H9 (cell line): ENCODE results near the gene WDFY1. TPM values are rescaled to one million over a fixed set of nuclear protein-coding genes. Genes with fewer than 3 reads are reported as not detected.

ENCODE experiments used
- DNase-seq: peaks from one replicate; pipeline ENCODE4 v3.0.0-alpha.2; 2017
- H2AFZ ChIP-seq: one replicate; pipeline ENCODE4 v1.6.1; 2013; ENCODE audit warnings: mild to moderate bottlenecking, low read length, control low read depth, moderate library complexity
- H2AK5ac ChIP-seq: 2 replicates; pipeline ENCODE4 v1.6.1; 2013; ENCODE audit warnings: low read length, control low read depth, mixed read lengths; ENCODE audit not compliant: insufficient read length
- H2BK120ac ChIP-seq: one replicate; pipeline ENCODE4 v1.6.1; 2013; ENCODE audit warnings: low read depth, mild to moderate bottlenecking, low read length, control low read depth, inconsistent platforms; ENCODE audit not compliant: poor library complexity, severe bottlenecking
- H2BK12ac ChIP-seq: 2 replicates; pipeline ENCODE4 v1.6.1; 2013; ENCODE audit warnings: low read length, control low read depth, mixed read lengths, low read depth; ENCODE audit not compliant: insufficient read length
- H2BK15ac ChIP-seq: 2 replicates; pipeline ENCODE4 v1.6.1; 2013; ENCODE audit warnings: low read depth, low read length, control low read depth
- H2BK20ac ChIP-seq: one replicate; pipeline ENCODE4 v1.6.1; 2013; ENCODE audit warnings: low read depth, mild to moderate bottlenecking, low read length, control low read depth, inconsistent platforms; ENCODE audit not compliant: poor library complexity, severe bottlenecking
- H2BK5ac ChIP-seq: 2 replicates; pipeline ENCODE4 v1.6.1; 2013; ENCODE audit warnings: low read length, control low read depth, mixed read lengths; ENCODE audit not compliant: insufficient read length
- H3K14ac ChIP-seq: 2 replicates; pipeline ENCODE4 v1.6.1; 2013; ENCODE audit warnings: low read length, control low read depth; ENCODE audit not compliant: insufficient read depth
- H3K18ac ChIP-seq: 2 replicates; pipeline ENCODE4 v1.6.1; 2013; ENCODE audit warnings: low read depth, mild to moderate bottlenecking, mixed read lengths, low read length, control low read depth; ENCODE audit not compliant: insufficient read length
- H3K23ac ChIP-seq: 2 replicates; pipeline ENCODE4 v1.6.1; 2013; ENCODE audit warnings: low read length, control low read depth, mixed read lengths, low read depth; ENCODE audit not compliant: insufficient read length
- H3K23me2 ChIP-seq: 2 replicates; pipeline ENCODE4 v1.6.1; 2013; ENCODE audit warnings: low read depth, mild to moderate bottlenecking, mixed read lengths, low read length, control low read depth; ENCODE audit not compliant: insufficient read length, poor library complexity, severe bottlenecking
- H3K27ac ChIP-seq: 2 replicates; pipeline ENCODE4 v1.5.1; 2013; ENCODE audit warnings: low read length, control low read depth, mixed read lengths, low read depth; ENCODE audit not compliant: insufficient read length
- H3K27me3 ChIP-seq: 2 replicates; pipeline ENCODE4 v1.6.1; 2013; ENCODE audit warnings: low read length, control low read depth, inconsistent platforms; ENCODE audit not compliant: insufficient read depth
- H3K4ac ChIP-seq: 2 replicates; pipeline ENCODE4 v1.6.1; 2013; ENCODE audit warnings: low read depth, mild to moderate bottlenecking, control low read depth, inconsistent platforms, low read length, moderate library complexity
- H3K4me1 ChIP-seq: 2 replicates; pipeline ENCODE4 v1.6.1; 2013; ENCODE audit warnings: low read length, control low read depth, inconsistent platforms; ENCODE audit not compliant: insufficient read depth
- H3K4me2 ChIP-seq: 2 replicates; pipeline ENCODE4 v1.6.1; 2013; ENCODE audit warnings: low read length, control low read depth, mixed read lengths; ENCODE audit not compliant: insufficient read length, insufficient read depth
- H3K56ac ChIP-seq: 2 replicates; pipeline ENCODE4 v1.6.1; 2013; ENCODE audit warnings: low read depth, mild to moderate bottlenecking, mixed read lengths, low read length, control low read depth; ENCODE audit not compliant: insufficient read length
- H3K79me1 ChIP-seq: 2 replicates; pipeline ENCODE4 v1.6.1; 2013; ENCODE audit warnings: low read depth, mild to moderate bottlenecking, moderate library complexity, low read length, control low read depth, inconsistent platforms; ENCODE audit not compliant: insufficient read depth, poor library complexity, severe bottlenecking
- H3K79me2 ChIP-seq: 2 replicates; pipeline ENCODE4 v1.6.1; 2013; ENCODE audit warnings: low read length, control low read depth, inconsistent platforms; ENCODE audit not compliant: insufficient read depth
- H3K9ac ChIP-seq: 2 replicates; pipeline ENCODE4 v1.6.1; 2013; ENCODE audit warnings: low read length, control low read depth, mixed read lengths; ENCODE audit not compliant: insufficient read length; ENCODE audit errors: extremely low read depth
- H3K9me3 ChIP-seq: one replicate; pipeline ENCODE4 v1.6.1; 2013; ENCODE audit warnings: low read depth, low read length, inconsistent platforms; ENCODE audit not compliant: control insufficient read depth
- H3T11ph ChIP-seq: one replicate; pipeline ENCODE4 v1.6.1; 2013; ENCODE audit warnings: mild to moderate bottlenecking, low read length, control low read depth, inconsistent platforms
- H4K20me1 ChIP-seq: one replicate; pipeline ENCODE4 v1.6.1; 2013; ENCODE audit not compliant: control insufficient read depth, insufficient read length, insufficient read depth
- H4K5ac ChIP-seq: 2 replicates; pipeline ENCODE4 v1.6.1; 2013; ENCODE audit warnings: low read depth, mild to moderate bottlenecking, mixed read lengths, low read length, control low read depth; ENCODE audit not compliant: insufficient read length
- H4K8ac ChIP-seq: replicated peaks from 2 replicates; pipeline ENCODE4 v1.6.1; 2013; ENCODE audit warnings: low read length, control low read depth, mixed read lengths, low read depth; ENCODE audit not compliant: insufficient read length
- H4K91ac ChIP-seq: 2 replicates; pipeline ENCODE4 v1.6.1; 2013; ENCODE audit warnings: low read depth, mild to moderate bottlenecking, moderate library complexity, mixed read lengths, low read length, control low read depth; ENCODE audit not compliant: insufficient read length
- H3K27ac Mint-ChIP-seq, 3 experiments: 2 replicates in 2 of 3; 3 replicates in 1 of 3; pipeline ENCODE4 v1.8.0; 2020 to 2021; ENCODE audit warnings: mixed read lengths in 3 of 3, mild to moderate bottlenecking in 1 of 3, moderate library complexity in 1 of 3
- H3K27me3 Mint-ChIP-seq: 2 replicates; pipeline ENCODE4 v1.8.0; 2021; ENCODE audit warnings: low read depth, mild to moderate bottlenecking, moderate library complexity, mixed read lengths
- H3K36me3 Mint-ChIP-seq, 3 experiments: 2 replicates in 2 of 3; 3 replicates in 1 of 3; pipeline ENCODE4 v1.8.0; 2020 to 2021; ENCODE audit warnings: low read depth in 3 of 3, mixed read lengths in 3 of 3; ENCODE audit not compliant: insufficient read depth in 1 of 3
- H3K4me1 Mint-ChIP-seq, 2 experiments: 2 replicates each; pipeline ENCODE4 v1.8.0; 2020; ENCODE audit warnings: mixed read lengths in 2 of 2
- H3K4me3 Mint-ChIP-seq, 2 experiments: 2 replicates in 1 of 2; 3 replicates in 1 of 2; pipeline ENCODE4 v1.8.0; 2020 to 2021; ENCODE audit warnings: mild to moderate bottlenecking in 2 of 2, mixed read lengths in 2 of 2, moderate library complexity in 1 of 2
- H3K9me3 Mint-ChIP-seq, 2 experiments: 2 replicates in 1 of 2; 3 replicates in 1 of 2; pipeline ENCODE4 v1.8.0; 2020; ENCODE audit warnings: mild to moderate bottlenecking in 2 of 2, mixed read lengths in 2 of 2, moderate library complexity in 1 of 2
- whole genome bisulfite sequencing: extraction: QIAGEN DNeasy Blood & Tissue Kit; methylation state at CpG from one replicate; pipeline ENCODE4 v1.1.7; 2013; ENCODE audit warnings: missing lambda C conversion rate, low lambda C conversion rate, mixed read lengths; ENCODE audit not compliant: insufficient read length; ENCODE audit errors: extremely low coverage; 5-methylcytosine and 5-hydroxymethylcytosine counted together
- total RNA-seq: library from RNA; stranded (reverse); gene quantifications from 2 replicates; pipeline ENCODE4 v1.2.1, GENCODE V29; 2021
- TF ChIP-seq, protein P1 (sequence below): fragments of 200-600 bp; sonication (generic); conservative IDR thresholded peaks from 3 replicates; pipeline ENCODE4 v1.8.0; 2021; ENCODE audit warnings: antibody characterized with exemption, mild to moderate bottlenecking

Gene WDFY1
- total RNA-seq, 1 experiment from 2014 or later = 54.1 TPM

DNA sequence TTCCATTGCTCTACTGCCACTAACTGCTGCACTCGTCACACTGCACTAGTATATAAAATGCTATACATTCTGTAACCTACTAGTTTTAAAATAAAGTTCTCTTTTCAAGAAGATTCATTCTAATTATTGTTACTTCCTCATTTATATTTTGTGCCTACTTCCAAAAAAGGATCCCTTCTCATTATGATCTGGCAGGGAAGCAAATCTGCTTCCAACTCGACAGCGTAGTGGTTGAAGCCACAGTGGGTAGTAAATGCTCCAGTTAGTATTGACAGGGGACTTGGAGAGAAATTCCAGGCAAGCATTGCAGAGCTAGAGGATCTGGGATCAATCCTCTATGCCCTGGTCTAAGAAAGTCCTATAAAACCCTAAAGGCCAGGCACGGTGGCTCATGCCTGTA is 54.4 kb downstream of the WDFY1 start:
- Histone ChIP-seq H4K20me1 (no peaks in the 10 kb centered on the region), H3K23ac (no peak overlapping the region), H2BK12ac (no peak overlapping the region), H3K4ac (no peak overlapping the region), H3K23me2 (no peaks in the 10 kb centered on the region), H3T11ph (no peak overlapping the region), H3K9ac (no peak overlapping the region), H3K4me1 (no peaks in the 10 kb centered on the region), H2BK5ac (no peak overlapping the region), H3K27ac (no peak overlapping the region), H3K56ac (no peak overlapping the region), H3K79me1 (no peaks in the 10 kb centered on the region), H2AFZ (no peak overlapping the region), H2AK5ac (no peak overlapping the region), H4K91ac (no peak overlapping the region), H3K9me3 (no peaks in the 10 kb centered on the region), H3K18ac (no peak overlapping the region), H2BK15ac (no peak overlapping the region), H3K79me2 (no peaks in the 10 kb centered on the region), H2BK20ac (no peak overlapping the region), H2BK120ac (no peak overlapping the region), H4K5ac (no peak overlapping the region), H4K8ac (no peak overlapping the region), H3K27me3 (no peaks in the 10 kb centered on the region), H3K14ac (no peak overlapping the region), H3K4me2 (no peak overlapping the region)
- TF ChIP-seq, protein P1, sequence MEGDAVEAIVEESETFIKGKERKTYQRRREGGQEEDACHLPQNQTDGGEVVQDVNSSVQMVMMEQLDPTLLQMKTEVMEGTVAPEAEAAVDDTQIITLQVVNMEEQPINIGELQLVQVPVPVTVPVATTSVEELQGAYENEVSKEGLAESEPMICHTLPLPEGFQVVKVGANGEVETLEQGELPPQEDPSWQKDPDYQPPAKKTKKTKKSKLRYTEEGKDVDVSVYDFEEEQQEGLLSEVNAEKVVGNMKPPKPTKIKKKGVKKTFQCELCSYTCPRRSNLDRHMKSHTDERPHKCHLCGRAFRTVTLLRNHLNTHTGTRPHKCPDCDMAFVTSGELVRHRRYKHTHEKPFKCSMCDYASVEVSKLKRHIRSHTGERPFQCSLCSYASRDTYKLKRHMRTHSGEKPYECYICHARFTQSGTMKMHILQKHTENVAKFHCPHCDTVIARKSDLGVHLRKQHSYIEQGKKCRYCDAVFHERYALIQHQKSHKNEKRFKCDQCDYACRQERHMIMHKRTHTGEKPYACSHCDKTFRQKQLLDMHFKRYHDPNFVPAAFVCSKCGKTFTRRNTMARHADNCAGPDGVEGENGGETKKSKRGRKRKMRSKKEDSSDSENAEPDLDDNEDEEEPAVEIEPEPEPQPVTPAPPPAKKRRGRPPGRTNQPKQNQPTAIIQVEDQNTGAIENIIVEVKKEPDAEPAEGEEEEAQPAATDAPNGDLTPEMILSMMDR = no peak
- Mint-ChIP-seq H3K27me3 (no peaks in the 10 kb centered on the region), H3K4me3 (no peak overlapping the region), H3K27ac (no peak overlapping the region), H3K4me1 (no peaks in the 10 kb centered on the region), H3K9me3 (no peaks in the 10 kb centered on the region; a peak in 2 of 5 replicates), H3K36me3 (peaks cover 34 to 59% (median 50%) of the 10 kb centered on the region in 3 experiments; a peak in 6 of 7 replicates)
- DNase-seq = no peak
- no CpG with 5 or more reads among the region's 4 CpGs for WGBS
